ENCODE data around the gene PHF10.
"Not testable (repeated sequence)": the region's sequence is repeated elsewhere in the genome, so short reads cannot be mapped to it uniquely, and the experiment has no call there.

The PHF10 gene

DNA sequence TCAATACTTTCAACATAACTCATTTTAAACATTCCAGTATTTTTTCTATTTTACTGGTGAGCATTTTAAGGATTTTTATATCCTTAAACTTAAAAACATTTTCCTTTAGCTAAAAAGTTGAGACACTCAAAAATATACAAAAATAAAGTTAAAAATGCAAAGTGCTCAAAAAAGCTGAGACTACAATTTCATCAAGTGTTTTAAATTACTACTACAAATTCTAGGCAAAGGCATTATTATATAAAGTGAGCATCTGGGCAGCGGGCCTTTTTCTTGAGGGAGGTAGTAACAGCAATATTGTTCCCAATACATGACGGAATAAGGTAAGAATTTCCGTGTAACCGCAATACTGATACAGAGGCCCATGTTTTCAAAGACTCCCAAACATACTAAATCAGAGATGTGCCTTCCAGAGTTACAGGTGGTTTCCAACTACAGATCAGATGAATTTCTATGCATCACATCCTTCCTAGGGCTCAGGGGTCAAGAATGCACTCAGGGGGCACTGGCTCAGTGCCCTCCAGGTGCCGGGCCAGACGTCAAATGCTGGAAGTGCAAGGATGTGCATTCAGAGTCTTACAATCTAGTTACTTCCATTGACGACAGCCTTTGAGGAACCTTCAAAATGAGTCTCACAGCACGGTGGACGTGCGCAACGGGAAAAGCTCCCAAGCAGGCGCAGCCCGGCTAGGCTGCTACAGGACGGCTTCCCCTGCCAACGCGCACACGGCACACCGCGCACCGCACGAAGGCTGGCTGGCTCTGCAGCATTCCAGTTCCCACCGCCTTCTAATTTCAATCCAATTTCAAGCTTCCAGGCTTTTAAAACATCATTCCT, 1.7 kb downstream of the PHF10 start:
- peak; percentile 69 for DNase-seq

DNA sequence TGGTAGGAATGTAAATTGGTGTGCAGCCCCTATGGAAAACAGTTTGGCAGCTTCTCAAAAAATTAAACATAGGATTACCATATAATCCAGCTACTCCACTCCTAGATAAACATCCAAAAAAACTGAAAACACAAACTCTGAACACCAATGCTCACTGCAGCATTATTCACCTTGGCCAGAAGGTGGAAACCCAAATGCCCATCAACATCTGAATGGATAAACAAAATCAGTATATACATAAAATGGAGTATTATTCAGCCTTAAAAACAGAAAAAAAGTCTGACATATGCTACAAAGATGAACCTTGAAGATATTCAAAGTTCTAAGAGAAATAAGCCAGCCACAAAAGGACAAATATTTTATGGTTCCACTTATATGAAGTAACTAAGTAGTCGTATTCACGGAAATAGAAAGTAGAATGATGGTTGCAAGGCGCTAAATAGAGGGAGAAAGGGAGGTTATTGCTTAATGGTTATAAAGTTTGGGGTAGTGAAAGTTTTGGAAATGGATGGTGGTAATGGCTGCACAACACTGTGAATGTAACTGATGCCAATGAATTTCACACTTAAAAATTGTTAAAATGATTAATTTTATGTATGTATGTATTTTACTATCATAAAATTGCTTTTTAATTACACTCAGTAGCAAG, 4.0 kb downstream of the PHF10 start:
- DNase-seq, result no peak

DNA sequence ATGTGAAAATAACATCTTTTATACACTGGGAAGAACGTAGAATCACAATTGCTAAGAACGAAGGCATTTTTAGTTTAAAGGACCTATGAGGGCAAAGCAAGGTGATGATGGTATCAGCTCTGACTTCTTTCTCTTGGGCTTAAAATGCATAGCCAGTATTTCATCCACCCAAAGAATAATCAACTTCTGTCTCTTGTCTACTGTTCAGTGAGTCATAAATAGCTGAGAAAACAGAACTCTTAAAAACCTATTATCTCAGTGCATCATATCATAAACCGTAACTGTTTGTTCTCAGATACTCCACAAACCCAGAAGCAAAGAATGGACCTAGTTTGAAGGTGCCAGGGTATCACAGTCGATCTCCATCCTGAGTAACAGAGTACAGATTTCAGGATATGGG, 5.2 kb downstream of the PHF10 start:
- no peak for DNase-seq

- DNase-seq, result no peak
Measured at GRCh38 chr6:169714595-169714994, 9.7 kb downstream of the PHF10 start.

GRCh38 chr6:169714178-169714577, 10.1 kb downstream of the PHF10 start:
- DNase-seq, result no peak

GRCh38 chr6:169710009-169710408, 14.3 kb downstream of the PHF10 start:
- DNase-seq, result no peak

DNA sequence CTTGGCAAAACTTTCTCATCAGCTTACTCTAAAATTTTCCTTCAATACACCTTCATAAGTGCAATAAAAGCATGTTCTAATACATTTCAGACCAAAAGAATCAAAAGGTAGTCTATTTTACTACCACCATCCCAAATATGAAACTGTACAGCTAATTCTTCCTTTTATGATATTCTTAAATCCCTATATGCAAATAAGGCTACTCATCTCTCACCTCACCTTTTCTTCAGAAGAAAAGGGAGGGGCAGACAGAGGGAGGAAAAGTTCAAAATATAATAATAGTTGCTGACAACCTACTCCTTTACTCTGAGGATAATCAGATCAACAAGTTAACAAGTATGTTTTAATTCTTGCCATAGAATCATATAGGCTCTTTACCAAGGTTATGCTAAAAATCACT, 15.0 kb downstream of the PHF10 start:
- no peak for DNase-seq

- no peak for DNase-seq
Measured at GRCh38 chr6:169707772-169708171, 16.5 kb downstream of the PHF10 start.

DNA sequence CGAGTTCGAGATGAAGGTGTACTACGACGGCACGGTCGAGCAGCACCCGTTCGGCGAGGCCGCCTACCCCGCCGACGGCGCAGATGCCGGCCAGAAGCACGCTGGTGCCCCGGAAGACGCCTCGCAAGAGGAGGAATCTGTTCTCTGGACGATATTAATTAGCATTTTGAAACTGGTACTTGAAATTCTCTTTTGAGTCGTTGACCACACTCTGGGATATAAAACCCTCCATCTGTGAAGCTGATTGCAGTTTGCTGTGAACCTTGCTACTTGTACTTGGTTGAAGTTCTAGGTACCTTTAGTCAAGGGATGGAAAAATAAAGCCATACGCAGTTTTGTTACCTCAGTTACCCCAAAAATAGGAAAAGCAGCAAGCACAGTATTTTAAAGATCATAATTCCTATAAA, 21.5 kb downstream of the PHF10 start:
- no peak for DNase-seq

GRCh38 chr6:169701954-169702839, 22.1 kb downstream of the PHF10 start, which contains the start of the genes C6orf120 and WDR27:
Gene C6orf120 (plus strand): TSS chr6:169702126. CDS start chr6:169702460, 334 bp downstream.
Gene WDR27 (minus strand): TSS chr6:169702029. CDS start chr6:169689005, 13,024 bp downstream.
- DNase-seq, result peak; percentile 90

DNA sequence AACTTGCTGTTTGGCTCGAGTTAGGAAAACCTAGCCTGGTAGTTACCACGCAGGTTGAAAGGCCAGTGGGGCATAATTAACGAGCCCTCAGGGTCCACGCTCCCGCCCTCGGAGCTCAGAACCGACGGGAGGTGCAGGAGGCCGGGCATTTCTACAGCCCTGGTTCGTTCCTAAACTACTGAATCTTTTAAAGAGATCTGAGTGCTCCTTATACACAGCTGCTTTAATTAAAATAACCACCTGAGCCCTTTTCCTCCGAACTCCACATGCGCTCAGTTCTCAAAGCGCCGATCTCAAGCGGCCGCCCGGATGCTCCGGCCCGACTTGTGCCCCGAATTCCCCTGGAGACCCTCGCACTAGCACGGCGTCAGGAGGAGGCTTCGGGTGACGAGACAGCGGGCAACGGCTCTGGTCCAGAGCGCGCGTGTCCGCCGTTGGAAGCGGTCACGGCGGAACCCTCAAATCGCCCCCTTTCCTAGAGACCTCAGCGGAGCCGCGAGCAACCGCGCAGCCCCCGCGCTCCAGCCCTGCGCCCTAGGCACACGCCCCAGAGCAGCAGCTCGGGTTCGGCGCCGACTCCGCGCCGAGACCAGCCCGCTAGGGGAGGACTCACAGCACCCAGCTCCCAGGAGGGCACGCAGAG, 22.9 kb downstream of the PHF10 start:
- DNase-seq, result no peak

GRCh38 chr6:169700296-169700695, 24.0 kb downstream of the PHF10 start:
- no peak for DNase-seq

DNA sequence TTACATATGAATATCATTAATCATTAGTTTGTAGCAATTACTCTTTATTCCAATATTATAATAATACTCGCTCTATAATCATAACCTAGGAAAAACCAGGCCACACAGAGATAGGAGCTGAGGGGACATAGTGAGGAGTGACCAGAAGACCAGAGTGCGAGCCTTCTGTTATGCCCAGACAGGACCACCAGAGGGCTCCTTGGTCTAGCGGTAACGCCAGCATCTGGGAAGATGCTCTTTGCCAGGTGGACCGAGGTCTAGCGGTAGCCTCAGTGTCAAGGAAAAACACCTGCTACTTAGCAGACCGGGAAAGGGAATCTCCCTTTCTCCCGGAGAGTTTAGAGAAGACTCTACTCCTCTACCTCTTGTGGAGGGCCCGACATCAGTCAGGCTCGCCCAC, 27.2 kb downstream of the PHF10 start:
- DNase-seq, result not testable (repeated sequence)

DNA sequence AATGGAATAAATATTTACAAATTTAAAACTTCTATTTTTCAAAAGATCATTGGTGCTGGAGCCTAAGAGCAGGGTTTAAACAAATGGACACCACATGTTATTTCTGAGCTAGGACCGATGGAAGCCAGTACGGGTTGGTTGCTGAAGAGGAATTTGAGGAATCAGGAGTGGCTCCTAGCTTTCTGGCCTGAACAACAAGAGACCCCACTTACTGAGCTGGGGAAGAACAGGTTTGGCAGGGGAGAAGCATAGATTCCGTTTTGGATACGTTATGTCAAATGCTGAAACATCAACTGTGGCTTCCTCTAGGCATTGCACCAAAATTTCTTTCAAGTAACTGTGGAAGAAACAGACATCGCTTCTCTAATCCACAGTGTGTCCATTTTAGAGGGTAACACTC, 29.2 kb downstream of the PHF10 start:
- no peak for DNase-seq

DNA sequence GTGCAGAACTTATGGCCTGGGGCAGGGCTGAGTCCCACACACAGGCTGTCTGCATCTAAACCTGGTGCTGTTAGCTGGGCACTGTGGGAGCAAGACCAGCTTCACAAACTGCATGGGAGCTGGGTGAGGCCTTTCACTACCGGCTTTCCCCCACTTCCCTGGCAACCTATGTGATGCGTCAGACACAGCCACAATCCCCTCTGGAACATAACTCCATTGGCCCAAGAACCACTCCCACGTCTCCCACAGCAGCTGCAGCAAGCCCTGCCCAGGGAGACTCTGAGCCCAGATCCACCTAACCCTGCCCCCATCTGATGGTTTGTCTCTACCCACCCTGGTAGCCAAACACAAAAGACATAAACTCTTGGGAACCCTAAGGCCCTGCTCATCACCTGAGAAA, 31.8 kb downstream of the PHF10 start:
- DNase-seq, result no peak

GRCh38 chr6:169691260-169691659, 33.0 kb downstream of the PHF10 start:
- DNase-seq, result no peak

GRCh38 chr6:169689287-169689686, 35.0 kb downstream of the PHF10 start:
- DNase-seq, result no peak

DNA sequence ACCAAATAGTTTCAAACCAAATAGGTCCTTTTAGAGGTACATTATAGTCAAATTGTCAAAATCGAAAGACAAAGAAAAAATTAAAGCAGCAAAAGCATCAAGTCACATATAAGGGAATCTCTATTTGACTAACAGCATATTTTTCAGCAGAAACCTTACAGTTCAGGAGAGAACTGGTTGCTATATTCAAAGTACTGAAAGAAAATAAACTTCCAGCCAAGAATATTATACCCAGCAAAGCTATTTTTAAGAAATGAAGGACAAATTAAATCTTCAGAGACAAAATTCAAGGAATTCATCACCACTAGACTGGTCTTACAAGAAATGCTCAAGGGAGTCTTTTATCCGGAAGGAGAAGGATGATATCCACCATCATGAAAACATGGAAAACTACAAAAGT, 38.4 kb downstream of the PHF10 start:
- DNase-seq, result no peak

- DNase-seq, result no peak
Measured at GRCh38 chr6:169684056-169684455, 40.2 kb downstream of the PHF10 start.

DNA sequence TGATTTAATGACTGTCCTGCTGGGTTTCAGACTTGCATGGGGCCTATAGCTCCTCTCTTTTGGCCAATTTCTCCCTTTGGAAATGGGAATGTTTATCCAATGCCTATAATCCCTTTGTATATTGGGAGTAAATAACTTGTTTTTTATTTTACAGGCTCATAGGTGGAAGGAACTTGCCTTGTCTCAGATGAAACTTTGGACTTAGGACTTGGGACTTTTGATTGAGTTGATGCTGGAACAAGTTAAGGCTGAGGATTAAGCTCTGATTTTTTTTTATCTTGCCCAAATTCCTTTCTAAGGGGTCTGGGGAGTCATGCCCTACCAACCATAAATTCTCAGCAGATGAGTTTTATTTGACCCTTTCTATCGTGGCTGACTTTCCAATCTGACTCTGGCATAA, 46.0 kb downstream of the PHF10 start:
- DNase-seq, result no peak

- no peak for DNase-seq
Measured at GRCh38 chr6:169677096-169677495, 47.2 kb downstream of the PHF10 start.

DNA sequence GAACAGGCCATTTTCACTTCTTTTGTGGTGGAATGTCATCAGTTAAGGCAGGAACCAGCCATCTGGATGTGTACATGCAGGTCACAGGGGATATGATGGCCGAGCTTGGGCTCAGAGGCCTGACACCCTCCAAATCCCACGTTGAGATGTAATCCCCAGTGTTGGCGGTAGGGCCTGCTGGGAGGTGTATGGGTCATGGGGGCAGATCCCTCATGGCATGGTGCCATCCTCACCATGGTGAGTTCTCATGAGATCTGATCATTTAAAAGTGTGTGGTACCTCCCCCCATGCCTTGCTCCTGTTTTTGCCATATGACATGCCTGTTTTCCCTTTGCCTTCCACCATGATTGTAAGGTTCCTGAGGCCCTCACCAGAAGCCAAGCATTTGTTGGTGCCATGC, 49.3 kb downstream of the PHF10 start:
- DNase-seq, result no peak

GRCh38 chr6:169671563-169671962, 52.7 kb downstream of the PHF10 start:
- DNase-seq, result no peak
